HCT116 (cell line): ENCODE results near the gene UGT1A3.

Experiments
- ATF3 ChIP-seq: IDR thresholded peaks from 2 replicates; pipeline ENCODE4 v1.6.1; 2012
- CEBPB ChIP-seq: IDR thresholded peaks from 2 replicates; pipeline ENCODE4 v1.6.1; 2012; ENCODE audit warnings: low read depth
- CTCF ChIP-seq, 3 experiments: fragments of 200-600 bp in 1 of 3; sonication (generic) in 1 of 3; IDR thresholded peaks in 2 of 3; conservative IDR thresholded peaks in 1 of 3; 2 replicates each; pipeline ENCODE4 v1.5.1; 2012 to 2017; ENCODE audit warnings: low read depth in 2 of 3, low read length in 2 of 3, antibody characterized with exemption in 1 of 3, borderline replicate concordance in 1 of 3, control low read depth in 1 of 3, mild to moderate bottlenecking in 1 of 3, mixed read lengths in 1 of 3, mixed run types in 1 of 3, moderate library complexity in 1 of 3; ENCODE audit not compliant: insufficient read depth in 1 of 3
- EGR1 ChIP-seq: IDR thresholded peaks from 2 replicates; pipeline ENCODE4 v1.6.1; 2012; ENCODE audit warnings: low read depth
- EZH2 ChIP-seq: fragments of 200-600 bp; sonication (generic); IDR thresholded peaks from 2 replicates; pipeline ENCODE4 v1.6.1; 2017; ENCODE audit warnings: antibody characterized with exemption, mixed run types
- EZH2phosphoT487 ChIP-seq: fragments of 200-600 bp; IDR thresholded peaks from 2 replicates; pipeline ENCODE4 v1.6.1; 2018; ENCODE audit warnings: antibody characterized with exemption, borderline replicate concordance
- MAX ChIP-seq: IDR thresholded peaks from 2 replicates; pipeline ENCODE4 v1.6.1; 2012
- POLR2A ChIP-seq: IDR thresholded peaks from 2 replicates; pipeline ENCODE4 v1.7.0; 2011; ENCODE audit warnings: borderline replicate concordance; ENCODE audit not compliant: insufficient read depth, insufficient read length; ENCODE audit errors: extremely low read depth
- POLR2AphosphoS5 ChIP-seq: IDR thresholded peaks from 2 replicates; pipeline ENCODE4 v1.6.1; 2011; ENCODE audit warnings: mild to moderate bottlenecking, low read depth, low read length, moderate library complexity
- SIN3A ChIP-seq: IDR thresholded peaks from 2 replicates; pipeline ENCODE4 v1.6.1; 2012; ENCODE audit warnings: low read depth
- ZBTB33 ChIP-seq: IDR thresholded peaks from 2 replicates; pipeline ENCODE4 v1.6.1; 2011; ENCODE audit warnings: mild to moderate bottlenecking, low read length, moderate library complexity; ENCODE audit not compliant: insufficient replicate concordance; ENCODE audit errors: extremely low read depth

GRCh38 chr2:233758849-233759248, 30.0 kb downstream of the UGT1A3 start:
- TF ChIP-seq CTCF (IDR thresholded peaks at IDR 0.05 in 2 of 3, conservative IDR thresholded peaks at IDR 0.05 in 1 of 3; ENCODE audit: borderline replicate concordance in 1 of 3, insufficient read depth in 1 of 3, low read depth in 2 of 3, low read length in 2 of 3) = no peak
- no peak for TF ChIP-seq SIN3A
- no peak for TF ChIP-seq POLR2AphosphoS5
- TF ChIP-seq EZH2phosphoT487 = no peak
- TF ChIP-seq EGR1 = no peak
- TF ChIP-seq MAX = no peak
- no peak for TF ChIP-seq CEBPB
- TF ChIP-seq ZBTB33 = no peak
- TF ChIP-seq EZH2 = no peak
- TF ChIP-seq POLR2A = no peak
- TF ChIP-seq ATF3 = no peak
